GM18909 (cell line): Measurements from ENCODE around the gene PLXDC1.
A peak's percentile ranks its signal among the peaks of the same experiment; 100 is the strongest.

Source experiments
- ATAC-seq: cut with Tn5 transposase; IDR thresholded peaks from one replicate; pipeline ENCODE4 v1.9.1; 2021; ENCODE audit warnings: mild to moderate bottlenecking; ENCODE audit not compliant: unreplicated experiment, poor library complexity

The PLXDC1 gene

GRCh38 chr17:39158623-39159022 lies 7.2 kb upstream of the PLXDC1 start:
- ATAC-seq: no peak

GRCh38 chr17:39156491-39156890 lies 5.1 kb upstream of the PLXDC1 start:
- no peak for ATAC-seq

- ATAC-seq: no peak
Measured at GRCh38 chr17:39155654-39156053, 4.2 kb upstream of the PLXDC1 start.

GRCh38 chr17:39153599-39154051 lies 2.2 kb upstream of the PLXDC1 start:
- peak; percentile 48 for ATAC-seq

- no peak for ATAC-seq
Measured at GRCh38 chr17:39151943-39152818, 744 bp upstream of the PLXDC1 start.

- no peak for ATAC-seq
Measured at GRCh38 chr17:39150795-39151149, 665 bp downstream of the PLXDC1 start.

GRCh38 chr17:39150104-39150634 lies 1.3 kb downstream of the PLXDC1 start:
- no peak for ATAC-seq

GRCh38 chr17:39147221-39148185 lies 3.9 kb downstream of the PLXDC1 start:
- no peak for ATAC-seq

- ATAC-seq: no peak
Measured at GRCh38 chr17:39146273-39146672, 5.2 kb downstream of the PLXDC1 start.

- ATAC-seq: no peak
Measured at GRCh38 chr17:39145143-39145542, 6.3 kb downstream of the PLXDC1 start.

GRCh38 chr17:39144416-39144840 lies 7.0 kb downstream of the PLXDC1 start:
- no peak for ATAC-seq

GRCh38 chr17:39143552-39144093 lies 7.8 kb downstream of the PLXDC1 start:
- no peak for ATAC-seq

GRCh38 chr17:39141915-39142664 lies 9.3 kb downstream of the PLXDC1 start:
- ATAC-seq: no peak

- ATAC-seq: no peak
Measured at GRCh38 chr17:39141294-39141693, 10.1 kb downstream of the PLXDC1 start.

- ATAC-seq: no peak
Measured at GRCh38 chr17:39139561-39139960, 11.9 kb downstream of the PLXDC1 start.

GRCh38 chr17:39139161-39139511 lies 12.3 kb downstream of the PLXDC1 start:
- ATAC-seq: no peak

GRCh38 chr17:39138431-39139160 lies 12.8 kb downstream of the PLXDC1 start:
- ATAC-seq: no peak

- no peak for ATAC-seq
Measured at GRCh38 chr17:39134878-39135277, 16.6 kb downstream of the PLXDC1 start.

- no peak for ATAC-seq
Measured at GRCh38 chr17:39132192-39132610, 19.2 kb downstream of the PLXDC1 start.
